ENCODE data around the gene YIPF4. TPM values are rescaled to one million over a fixed set of nuclear protein-coding genes. Genes with fewer than 3 reads are reported as not detected.

The YIPF4 gene
- total and polyA plus RNA-seq, 2 of the 8 experiments (the other 6 are each of a cell fraction or from before 2014, with no cell fraction given): 2.9 to 21.4 TPM

DNA sequence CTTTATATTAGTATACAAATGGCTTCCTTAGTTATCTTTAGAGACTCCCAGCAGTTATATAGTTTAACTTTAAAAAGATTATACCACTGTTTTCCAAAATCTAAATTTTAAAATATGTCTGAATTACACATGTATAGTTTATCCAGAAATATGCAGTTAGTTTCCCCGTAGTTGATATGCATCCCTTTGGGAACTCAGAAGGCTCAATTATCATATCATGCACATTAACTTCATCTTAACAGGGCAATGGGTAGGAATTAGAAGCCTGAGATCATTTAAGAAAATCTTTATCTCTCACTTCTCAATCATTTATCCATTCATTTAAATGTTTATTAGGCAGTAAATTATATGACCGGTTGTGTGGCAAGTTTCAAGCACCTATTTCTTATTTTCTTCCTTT is 40.2 kb upstream of the YIPF4 start:
- no peak overlapping the region for H3K4ac ChIP-seq (replicated peaks; ENCODE audit: insufficient read length, low read depth, low read length)
- CTCF ChIA-PET (ENCODE audit: partially characterized antibody): no interaction called here
- H3K18ac ChIP-seq (ENCODE audit: extremely low read depth, low read length): no peak overlapping the region

More for the DNA sequence above, 40.2 kb upstream of the YIPF4 start:
- DNase-seq (ENCODE audit: low read depth in 1 of 2, low spot score in 2 of 2) (no peak), FAIRE-seq (no peak)
- no peak overlapping the region for H2BK15ac ChIP-seq (ENCODE audit: low read length)
- no peaks in the 10 kb centered on the region for H3K9me3 ChIP-seq (ENCODE audit: insufficient read depth in 2 of 2, low read depth in 1 of 2, low read length in 1 of 2)
- POLR2A ChIA-PET (ENCODE audit: partially characterized antibody): interaction anchor here (2.0 kb wide), 1 partner anchor 8 kb away, joined by 8 read pairs; no protein-coding TSS in a partner anchor
- no peaks in the 10 kb centered on the region for H3K79me2 ChIP-seq (ENCODE audit: control insufficient read depth in 1 of 2, insufficient read depth in 2 of 2, low read length in 2 of 2)
- WGBS, 2 experiments (ENCODE audit: extremely low coverage in 1 of 2, insufficient coverage in 1 of 2, insufficient read length in 1 of 2, insufficient replicate concordance in 2 of 2, low coverage in 1 of 2, low lambda C conversion rate in 2 of 2, missing lambda C conversion rate in 1 of 2): 97% methylated on average over 2 of the region's 2 CpGs; no CpG with 5 or more reads in 1 of the 2 experiments
- no peak overlapping the region for H2BK5ac ChIP-seq (ENCODE audit: low read depth, low read length)
- no peaks in the 10 kb centered on the region for H3K4me1 ChIP-seq (replicated peaks in 1 of 4; ENCODE audit: control insufficient read depth in 3 of 4, insufficient read depth in 4 of 4, low read length in 3 of 4)
- no peak overlapping the region for H4K5ac ChIP-seq (ENCODE audit: insufficient read length, low read depth, low read length)
- no peaks in the 10 kb centered on the region for H3K23me2 ChIP-seq (ENCODE audit: low read depth, low read length)
- no peak overlapping the region for H4K91ac ChIP-seq (replicated peaks; ENCODE audit: insufficient read length, low read length)
- no peaks in the 10 kb centered on the region for H3K27me3 ChIP-seq (replicated peaks in 1 of 4; ENCODE audit: control insufficient read depth in 3 of 4, extremely low read depth in 1 of 4, insufficient read depth in 3 of 4, low read length in 3 of 4)
- H2BK12ac ChIP-seq (ENCODE audit: low read depth, low read length): no peak overlapping the region
- no peak overlapping the region for H3K27ac ChIP-seq (ENCODE audit: low read depth, low read length)
- H4K20me1 ChIP-seq (replicated peaks in 1 of 2; ENCODE audit: control insufficient read depth in 1 of 2, insufficient read depth in 2 of 2, low read length in 2 of 2): no peaks in the 10 kb centered on the region
- H3K14ac ChIP-seq (ENCODE audit: insufficient read length): no peak overlapping the region
- no peak for TF ChIP-seq ASH2L (IDR thresholded peaks at IDR 0.05; ENCODE audit: low read length)
- no peak for TF ChIP-seq CBX5 (IDR thresholded peaks at IDR 0.05; ENCODE audit: low read depth, low read length)
- TF ChIP-seq E2F6 (IDR thresholded peaks at IDR 0.05): no peak
- no peak for TF ChIP-seq TBP (IDR thresholded peaks at IDR 0.05; ENCODE audit: low read depth, low read length)
- TF ChIP-seq JUN (IDR thresholded peaks at IDR 0.05; ENCODE audit: low read depth, low read length): no peak
- TF ChIP-seq SP1 (IDR thresholded peaks at IDR 0.05; ENCODE audit: low read depth, low read length): no peak
- TF ChIP-seq, protein P1, sequence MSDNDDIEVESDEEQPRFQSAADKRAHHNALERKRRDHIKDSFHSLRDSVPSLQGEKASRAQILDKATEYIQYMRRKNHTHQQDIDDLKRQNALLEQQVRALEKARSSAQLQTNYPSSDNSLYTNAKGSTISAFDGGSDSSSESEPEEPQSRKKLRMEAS (IDR thresholded peaks at IDR 0.05): no peak
- H3K4me3 ChIP-seq (ENCODE audit: extremely low read depth in 1 of 4, insufficient read depth in 2 of 4, low read depth in 3 of 4, low read length in 4 of 4): no peak overlapping the region
- no peak overlapping the region for H4K8ac ChIP-seq (ENCODE audit: extremely low read depth, insufficient read depth, low read length)
- no peak overlapping the region for H3K4me2 ChIP-seq (ENCODE audit: insufficient read depth in 1 of 2, low read depth in 2 of 2, low read length in 2 of 2)
- no peak overlapping the region for H2AFZ ChIP-seq (ENCODE audit: low read length)
- no peak overlapping the region for H2AK5ac ChIP-seq (ENCODE audit: low read depth, low read length)
- H3K23ac ChIP-seq (ENCODE audit: insufficient read length): no peak overlapping the region
- H2BK20ac ChIP-seq (ENCODE audit: low read length): no peak overlapping the region
- no peak overlapping the region for H2BK120ac ChIP-seq (replicated peaks; ENCODE audit: low read depth, low read length)
- no peaks in the 10 kb centered on the region for H3K36me3 ChIP-seq (ENCODE audit: control insufficient read depth in 2 of 4, insufficient read depth in 4 of 4, low read length in 3 of 4)
- H3K56ac ChIP-seq (replicated peaks; ENCODE audit: insufficient read length, low read depth, low read length): no peak overlapping the region
- H3K79me1 ChIP-seq (ENCODE audit: low read depth, low read length): no peaks in the 10 kb centered on the region
- H3K9ac ChIP-seq (replicated peaks in 1 of 4; ENCODE audit: extremely low read depth in 1 of 4, low read depth in 3 of 4, low read length in 3 of 4): no peak overlapping the region

All from H1 (cell line).